ENCODE measurements around the gene RAB8A. TPM values are rescaled to one million over a fixed set of nuclear protein-coding genes. Genes with fewer than 3 reads are reported as not detected.

The RAB8A gene
- total RNA-seq, 2 donors from 2014 or later: 95.9 to 99.2 TPM

GRCh38 chr19:16144216-16144581 lies 32.5 kb downstream of the RAB8A start:
- Mint-ChIP-seq H3K9me3 (no peaks in the 10 kb centered on the region), H3K36me3 (ENCODE audit: insufficient read depth in 2 of 2) (peaks cover 6 to 10% of the 10 kb centered on the region in 2 donors), H3K4me1 (ENCODE audit: low read depth) (peaks cover 39% of the 10 kb centered on the region), H3K27me3 (ENCODE audit: low read depth) (no peaks in the 10 kb centered on the region), H3K27ac (peak overlapping the region; percentile 91), H3K4me3 (peak overlapping the region; percentile 95 to 99)
- DNase-seq (no peak), ATAC-seq (replicated peaks in 1 of 2) (peak; percentile 17 to 20)

DNA sequence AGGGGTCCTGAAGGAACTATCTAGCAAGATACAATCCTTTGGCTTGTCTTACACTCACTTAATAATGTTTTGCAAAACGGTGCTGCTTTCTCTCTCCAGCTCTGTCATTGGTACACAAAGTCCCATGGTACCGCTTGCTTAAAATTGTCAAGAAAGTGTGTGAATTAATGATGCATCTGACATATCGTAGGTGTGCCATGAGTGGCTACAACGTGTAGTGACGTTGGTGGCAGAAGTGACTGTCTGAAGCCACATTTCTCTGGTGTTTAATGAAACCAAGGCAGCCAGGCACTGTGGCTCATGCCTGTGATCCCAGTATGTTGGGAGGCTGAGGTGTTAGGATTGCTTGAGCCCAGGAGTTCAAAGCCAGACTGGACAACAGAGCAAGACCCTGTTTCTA lies 34.4 kb downstream of the RAB8A start:
- H3K4me1 Mint-ChIP-seq (ENCODE audit: low read depth): peaks cover 32% of the 10 kb centered on the region
- no peaks in the 10 kb centered on the region for H3K27me3 Mint-ChIP-seq (ENCODE audit: low read depth)
- peak overlapping the region; percentile 49 to 99 for H3K4me3 Mint-ChIP-seq
- H3K36me3 Mint-ChIP-seq (ENCODE audit: insufficient read depth in 2 of 2): peaks cover 6 to 16% of the 10 kb centered on the region in 2 donors
- no peak for ATAC-seq (replicated peaks in 1 of 2)
- no peaks in the 10 kb centered on the region for H3K9me3 Mint-ChIP-seq
- no peak for DNase-seq
- no peak overlapping the region for H3K27ac Mint-ChIP-seq

- DNase-seq (no peak), ATAC-seq (replicated peaks in 1 of 2) (no peak)
- H3K4me3 Mint-ChIP-seq: no peak overlapping the region
- no peaks in the 10 kb centered on the region for H3K9me3 Mint-ChIP-seq
- no peak overlapping the region for H3K27ac Mint-ChIP-seq
- peaks cover 22% of the 10 kb centered on the region for H3K4me1 Mint-ChIP-seq (ENCODE audit: low read depth)
- no peaks in the 10 kb centered on the region for H3K27me3 Mint-ChIP-seq (ENCODE audit: low read depth)
- peaks cover 4 to 14% of the 10 kb centered on the region in 2 donors for H3K36me3 Mint-ChIP-seq (ENCODE audit: insufficient read depth in 2 of 2)
Observed at GRCh38 chr19:16148443-16149229, 36.9 kb downstream of the RAB8A start.

DNA sequence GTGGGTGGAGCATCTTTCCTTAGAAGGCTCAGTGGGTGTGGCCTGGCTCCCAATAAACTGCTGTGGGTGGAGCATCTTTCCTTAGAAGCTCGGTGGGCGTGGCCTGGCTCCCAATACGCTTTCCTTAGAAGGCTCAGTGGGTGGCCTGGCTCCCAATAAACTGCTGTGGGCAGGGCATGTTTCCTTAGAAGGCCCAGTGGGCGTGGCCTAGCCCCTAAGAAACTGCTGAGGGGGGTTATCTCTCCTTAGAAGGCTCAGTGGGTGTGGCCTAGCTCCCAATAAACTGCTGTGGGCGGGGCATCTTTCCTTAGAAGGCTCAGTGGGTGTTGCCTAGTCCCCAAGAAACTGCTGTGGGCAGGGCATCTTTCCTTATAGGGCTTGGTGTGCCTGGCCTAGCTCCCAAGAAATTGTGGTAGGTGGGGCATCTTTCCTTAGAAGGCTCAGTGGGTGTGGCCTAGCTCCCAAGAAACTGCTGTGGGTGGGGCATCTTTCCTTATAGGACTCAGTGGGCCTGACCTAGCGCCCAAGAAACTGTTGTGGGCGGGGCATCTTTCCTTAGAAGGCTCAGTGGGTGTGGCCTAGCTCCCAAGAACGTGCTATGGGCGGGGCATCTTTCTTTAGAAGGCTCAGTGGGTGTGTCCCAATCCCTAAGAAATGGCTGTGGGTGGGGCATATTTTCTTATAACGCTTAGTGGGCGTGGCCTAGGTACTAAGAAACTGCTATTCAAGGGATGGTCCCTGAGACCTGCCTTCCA lies 42.1 kb downstream of the RAB8A start:
- Mint-ChIP-seq H3K36me3 (ENCODE audit: insufficient read depth in 2 of 2) (peaks cover 9 to 31% of the 10 kb centered on the region in 2 donors), H3K9me3 (no peaks in the 10 kb centered on the region), H3K4me1 (ENCODE audit: low read depth) (peaks cover 5% of the 10 kb centered on the region), H3K4me3 (no peak overlapping the region), H3K27ac (no peak overlapping the region), H3K27me3 (ENCODE audit: low read depth) (no peaks in the 10 kb centered on the region)
- no peak for DNase-seq
- no peak for ATAC-seq (replicated peaks in 1 of 2)

- H3K27me3 Mint-ChIP-seq (ENCODE audit: low read depth): no peaks in the 10 kb centered on the region
- peaks cover 5% of the 10 kb centered on the region for H3K4me1 Mint-ChIP-seq (ENCODE audit: low read depth)
- no peak overlapping the region for H3K27ac Mint-ChIP-seq
- H3K4me3 Mint-ChIP-seq: no peak overlapping the region
- peaks cover 9 to 27% of the 10 kb centered on the region in 2 donors for H3K36me3 Mint-ChIP-seq (ENCODE audit: insufficient read depth in 2 of 2)
- DNase-seq: no peak
- ATAC-seq (replicated peaks in 1 of 2): no peak
- H3K9me3 Mint-ChIP-seq: no peaks in the 10 kb centered on the region
Observed at GRCh38 chr19:16154557-16154956, 42.9 kb downstream of the RAB8A start.

GRCh38 chr19:16155128-16155527 lies 43.4 kb downstream of the RAB8A start:
- H3K4me1 Mint-ChIP-seq (ENCODE audit: low read depth): peaks cover 5% of the 10 kb centered on the region
- ATAC-seq (replicated peaks in 1 of 2) (no peak), DNase-seq (no peak)
- H3K4me3 Mint-ChIP-seq: no peak overlapping the region
- no peaks in the 10 kb centered on the region for H3K9me3 Mint-ChIP-seq
- H3K27me3 Mint-ChIP-seq (ENCODE audit: low read depth): no peaks in the 10 kb centered on the region
- H3K36me3 Mint-ChIP-seq (ENCODE audit: insufficient read depth in 2 of 2): peaks cover 9 to 24% of the 10 kb centered on the region in 2 donors
- H3K27ac Mint-ChIP-seq: no peak overlapping the region

- H3K4me1 Mint-ChIP-seq (ENCODE audit: low read depth): peaks cover 22% of the 10 kb centered on the region
- H3K27ac Mint-ChIP-seq: no peak overlapping the region
Observed at GRCh38 chr19:16156904-16157303, 45.2 kb downstream of the RAB8A start.

GRCh38 chr19:16157601-16158000 lies 45.9 kb downstream of the RAB8A start:
- Mint-ChIP-seq H3K4me3 (no peak overlapping the region), H3K27me3 (ENCODE audit: low read depth) (no peaks in the 10 kb centered on the region), H3K9me3 (no peaks in the 10 kb centered on the region), H3K27ac (no peak overlapping the region), H3K4me1 (ENCODE audit: low read depth) (peaks cover 27% of the 10 kb centered on the region), H3K36me3 (ENCODE audit: insufficient read depth in 2 of 2) (peaks cover 9 to 24% of the 10 kb centered on the region in 2 donors)
- ATAC-seq (replicated peaks in 1 of 2) (no peak), DNase-seq (no peak)

More at GRCh38 chr19:16156904-16157303, 45.2 kb downstream of the RAB8A start:
- Mint-ChIP-seq H3K36me3 (ENCODE audit: insufficient read depth in 2 of 2) (peaks cover 9 to 24% of the 10 kb centered on the region in 2 donors), H3K9me3 (no peaks in the 10 kb centered on the region), H3K27me3 (ENCODE audit: low read depth) (no peaks in the 10 kb centered on the region), H3K4me3 (no peak overlapping the region)
- DNase-seq (no peak), ATAC-seq (replicated peaks in 1 of 2) (no peak)

DNA sequence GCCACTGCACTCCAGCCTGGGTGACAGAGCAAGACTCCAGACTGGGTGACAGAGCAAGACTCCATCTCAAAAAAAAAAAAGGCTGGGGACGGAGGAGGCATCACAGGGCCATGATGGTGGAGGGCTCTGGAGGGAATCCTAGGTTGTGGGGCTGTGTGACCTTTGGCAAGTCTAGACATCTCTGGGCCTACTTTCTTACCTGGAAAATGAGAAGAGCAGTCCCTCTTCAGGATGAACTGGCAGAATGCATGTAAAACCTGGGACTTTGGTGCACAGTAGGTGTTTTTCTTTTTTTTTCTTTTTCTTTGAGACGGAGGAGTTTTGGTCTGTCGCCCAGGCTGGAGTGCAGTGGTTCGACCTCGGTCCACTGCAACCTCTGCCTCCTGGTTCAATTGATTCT lies 48.0 kb downstream of the RAB8A start:
- no peak for DNase-seq
- Mint-ChIP-seq H3K9me3 (no peaks in the 10 kb centered on the region), H3K27me3 (ENCODE audit: low read depth) (no peaks in the 10 kb centered on the region), H3K27ac (no peak overlapping the region), H3K36me3 (ENCODE audit: insufficient read depth in 2 of 2) (peaks cover 5 to 17% of the 10 kb centered on the region in 2 donors), H3K4me3 (no peak overlapping the region), H3K4me1 (ENCODE audit: low read depth) (peaks cover 27% of the 10 kb centered on the region)
- no peak for ATAC-seq (replicated peaks in 1 of 2)

DNA sequence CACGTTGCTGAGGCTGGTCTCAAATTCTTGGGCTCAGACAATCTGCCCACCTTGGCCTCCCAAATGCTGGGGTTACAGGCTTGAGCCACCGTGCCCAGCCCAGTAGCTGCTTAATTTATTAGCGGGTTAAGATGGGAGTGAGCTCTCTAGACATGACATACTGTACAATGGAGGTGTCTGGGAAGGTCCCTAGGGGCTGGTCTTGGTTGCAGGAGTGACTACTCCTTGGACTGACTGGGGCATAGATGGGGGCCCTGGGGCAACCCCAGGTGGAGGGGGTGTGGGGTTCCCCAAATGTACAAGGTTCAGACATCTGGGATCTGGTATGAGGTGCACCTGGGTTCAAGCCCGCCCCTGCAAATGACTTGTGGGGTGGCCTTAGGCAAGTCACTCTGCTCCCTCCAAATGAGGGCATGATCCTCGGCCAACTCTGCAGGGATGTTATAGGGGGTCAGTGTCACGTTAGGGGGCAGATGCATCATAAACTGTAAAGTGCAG lies 48.8 kb downstream of the RAB8A start:
- H3K4me3 Mint-ChIP-seq: peak overlapping the region; percentile 50 to 64
- peaks cover 27% of the 10 kb centered on the region for H3K4me1 Mint-ChIP-seq (ENCODE audit: low read depth)
- no peaks in the 10 kb centered on the region for H3K27me3 Mint-ChIP-seq (ENCODE audit: low read depth)
- ATAC-seq (replicated peaks in 1 of 2): no peak
- DNase-seq: no peak
- no peak overlapping the region for H3K27ac Mint-ChIP-seq
- H3K36me3 Mint-ChIP-seq (ENCODE audit: insufficient read depth in 2 of 2): peaks cover 0 to 11% of the 10 kb centered on the region in 2 donors
- no peaks in the 10 kb centered on the region for H3K9me3 Mint-ChIP-seq

DNA sequence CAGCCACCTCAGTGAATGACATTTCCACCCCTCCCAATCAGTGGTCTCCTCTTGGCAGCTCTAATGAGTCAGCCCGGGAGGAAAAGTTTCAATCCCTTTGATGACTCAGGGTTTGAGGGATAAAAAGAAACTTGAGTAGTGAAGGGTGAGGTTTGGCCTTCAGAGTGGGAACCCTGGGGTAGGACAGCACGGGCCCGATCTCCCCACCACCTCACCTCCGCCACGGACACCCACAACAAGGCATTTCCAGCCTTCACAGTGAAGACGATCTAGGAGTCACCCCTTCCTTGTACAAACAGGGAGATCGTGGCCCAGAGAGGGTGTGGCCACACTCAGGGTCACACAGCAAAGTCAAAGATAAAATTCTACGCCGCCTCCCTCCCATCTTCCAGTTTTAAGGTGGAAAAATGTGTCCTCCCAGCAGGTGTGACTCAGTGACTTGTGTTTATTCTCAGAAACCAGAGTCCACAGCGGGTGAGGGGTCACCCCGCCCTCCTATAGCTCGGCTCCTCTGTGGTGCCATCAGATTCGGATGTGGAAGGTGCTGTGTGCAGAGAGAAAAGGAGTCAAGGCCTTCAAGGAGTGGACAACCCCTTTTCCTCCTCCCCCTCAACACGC lies 49.4 kb downstream of the RAB8A start:
- DNase-seq (peak; percentile 30 to 74), ATAC-seq (replicated peaks in 1 of 2) (peak; percentile 85)
- Mint-ChIP-seq H3K4me3 (peak overlapping the region; percentile 50 to 64), H3K4me1 (ENCODE audit: low read depth) (peaks cover 27% of the 10 kb centered on the region), H3K9me3 (no peaks in the 10 kb centered on the region), H3K36me3 (ENCODE audit: insufficient read depth in 2 of 2) (peaks cover 0 to 11% of the 10 kb centered on the region in 2 donors), H3K27me3 (ENCODE audit: low read depth) (no peaks in the 10 kb centered on the region), H3K27ac (peak overlapping the region; percentile 21)

DNA sequence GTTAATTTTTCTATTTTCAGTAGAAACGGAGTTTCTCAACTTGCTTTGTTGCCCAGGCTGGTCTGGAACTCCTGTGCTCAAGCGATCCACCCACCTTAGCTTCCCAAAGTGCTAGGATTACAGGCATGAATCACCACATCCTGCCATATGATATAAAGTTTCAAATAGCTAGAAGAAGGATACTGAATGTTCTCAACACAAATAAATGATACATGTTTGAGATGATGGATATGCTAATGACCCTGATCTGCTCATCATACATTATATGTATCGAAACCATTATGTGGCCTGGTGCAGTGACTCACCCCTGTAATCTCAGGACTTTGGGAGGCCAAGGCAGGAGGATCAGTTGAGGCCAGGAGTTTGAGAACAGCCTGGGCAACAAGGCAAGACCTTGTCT lies 50.2 kb downstream of the RAB8A start:
- Mint-ChIP-seq H3K9me3 (no peaks in the 10 kb centered on the region), H3K36me3 (ENCODE audit: insufficient read depth in 2 of 2) (peaks cover 0 to 7% of the 10 kb centered on the region in 2 donors), H3K27ac (no peak overlapping the region), H3K4me3 (peak overlapping the region; percentile 50 to 59), H3K27me3 (ENCODE audit: low read depth) (no peaks in the 10 kb centered on the region), H3K4me1 (ENCODE audit: low read depth) (peaks cover 24% of the 10 kb centered on the region)
- ATAC-seq (replicated peaks in 1 of 2) (peak; percentile 31 to 36), DNase-seq (peak in 1 of 2 donors; percentile 45)

Measured in activated T-cell treated with anti-CD3 and anti-CD28 coated beads, Interleukin-2, amount 50 U/mL, for 72 hours (primary cell).